Epithelial cell of proximal tubule (primary cell): ENCODE results near the gene PAPSS1. TPM values are rescaled to one million over a fixed set of nuclear protein-coding genes. Genes with fewer than 3 reads are reported as not detected.

Source experiments
- DNase-seq: peaks from one replicate; pipeline ENCODE4 v3.0.0-alpha.2; 2011; ENCODE audit warnings: low read depth
- H3K4me3 ChIP-seq: 2 replicates; pipeline ENCODE4 v1.5.1; 2011; ENCODE audit warnings: low read depth, mild to moderate bottlenecking, low read length
- CTCF ChIP-seq: conservative IDR thresholded peaks from 2 replicates; pipeline ENCODE4 v1.5.1; 2012; ENCODE audit warnings: low read depth, mild to moderate bottlenecking, low read length
- total RNA-seq: library from RNA; depleted of rRNA; stranded (reverse); fragments of >200 nt; gene quantifications from 2 replicates; pipeline ENCODE4 v1.2.3, GENCODE V29; 2015

Gene PAPSS1
- total RNA-seq, 1 donor from 2014 or later = 51.2 TPM

GRCh38 chr4:107643021-107643420, 77.0 kb downstream of the PAPSS1 start:
- no peak for TF ChIP-seq CTCF
- DNase-seq = no peak
- H3K4me3 ChIP-seq = no peak overlapping the region

- no peak for TF ChIP-seq CTCF
- no peak overlapping the region for H3K4me3 ChIP-seq
- DNase-seq = no peak
These were observed 79.2 kb downstream of the PAPSS1 start for GRCh38 chr4:107640878-107641277.

- no peak overlapping the region for H3K4me3 ChIP-seq
- no peak for TF ChIP-seq CTCF
- no peak for DNase-seq
These were observed 79.8 kb downstream of the PAPSS1 start for GRCh38 chr4:107640197-107640596.

- no peak for TF ChIP-seq CTCF
- H3K4me3 ChIP-seq = no peak overlapping the region
- DNase-seq = no peak
These were observed 84.3 kb downstream of the PAPSS1 start for GRCh38 chr4:107635735-107636134.

DNA sequence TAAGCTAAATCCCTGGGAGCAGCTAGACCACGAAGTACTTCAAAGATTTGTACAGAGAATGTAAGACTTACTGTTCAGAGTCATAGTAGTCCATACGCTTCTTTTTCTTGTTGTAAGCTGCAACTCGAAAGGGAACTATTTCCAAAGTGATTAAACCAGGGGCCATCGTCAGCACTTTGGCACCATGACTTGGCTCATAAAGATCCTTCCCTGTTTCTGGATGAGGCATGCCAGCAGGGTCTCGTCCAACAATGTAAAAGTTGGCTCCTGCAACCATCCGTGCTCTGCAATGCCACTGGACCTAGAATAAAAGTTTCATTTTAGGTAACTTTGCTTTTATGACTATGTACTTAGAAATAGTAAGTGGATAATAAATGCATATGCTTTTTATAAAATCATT, 88.5 kb downstream of the PAPSS1 start:
- no peak for TF ChIP-seq CTCF
- no peak overlapping the region for H3K4me3 ChIP-seq
- DNase-seq = no peak

DNA sequence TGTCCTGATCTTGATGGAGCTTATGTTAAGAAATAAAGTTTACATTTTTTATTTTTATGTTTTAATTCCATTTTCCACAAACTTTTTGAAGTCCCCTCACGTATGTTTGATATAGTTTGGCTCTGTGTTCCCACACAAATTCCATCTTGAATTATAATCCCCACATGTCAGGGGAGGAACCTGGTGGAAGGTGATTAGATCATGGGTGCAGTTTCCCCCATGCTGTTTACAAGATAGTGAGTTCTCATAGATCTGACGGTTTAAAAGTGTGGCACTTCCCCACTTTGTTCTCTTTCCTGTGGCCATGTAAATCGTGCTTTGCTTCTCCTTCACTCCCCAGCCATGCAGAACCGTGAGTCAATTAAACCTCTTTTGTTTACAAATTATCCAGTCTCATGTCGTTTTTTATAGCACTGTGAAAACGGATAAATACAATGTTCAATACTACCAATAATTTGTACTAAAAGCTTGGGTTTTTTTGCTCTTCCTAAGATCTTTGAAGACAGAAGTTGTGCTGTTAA, 89.8 kb downstream of the PAPSS1 start:
- H3K4me3 ChIP-seq = no peak overlapping the region
- DNase-seq = no peak
- no peak for TF ChIP-seq CTCF

DNA sequence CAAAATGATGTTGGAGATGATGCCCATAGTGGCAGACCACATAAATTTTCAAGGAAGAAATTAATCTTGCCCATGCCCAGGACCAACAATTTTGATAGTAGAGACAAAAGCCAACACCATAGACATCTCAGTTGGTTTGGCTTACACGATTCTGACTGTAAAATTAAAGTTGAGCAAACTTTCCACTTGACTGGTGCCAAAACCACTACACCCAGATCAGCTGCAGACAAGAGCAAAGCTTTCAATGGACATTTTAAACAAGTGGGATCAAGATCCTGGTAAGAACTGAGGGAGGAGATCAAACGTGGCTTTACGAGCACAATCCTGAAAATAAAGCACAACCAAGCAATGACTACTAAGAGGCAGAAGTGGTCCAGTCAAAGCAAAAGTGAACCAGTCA, 90.7 kb downstream of the PAPSS1 start:
- no peak for TF ChIP-seq CTCF
- no peak overlapping the region for H3K4me3 ChIP-seq
- no peak for DNase-seq
